HepG2 (cell line): ENCODE data around the gene SP6. TPM values are rescaled to one million over a fixed set of nuclear protein-coding genes. Genes with fewer than 3 reads are reported as not detected.
A peak's percentile ranks its signal among the peaks of the same experiment; 100 is the strongest.

Source experiments
- ARID5B ChIP-seq: IDR thresholded peaks from 2 replicates; pipeline ENCODE4 v1.4.0; 2020; ENCODE audit warnings: mild to moderate bottlenecking, missing genetic modification reagents
- ESRRA ChIP-seq: sonication (generic); formaldehyde crosslinking; IDR thresholded peaks from 2 replicates; pipeline ENCODE4 v1.5.1; 2020; ENCODE audit warnings: mild to moderate bottlenecking, low read depth, missing genetic modification reagents
- HCFC1 ChIP-seq: fragments of 150-350 bp; IDR thresholded peaks from 2 replicates; pipeline ENCODE4 v1.6.1; 2014; ENCODE audit warnings: low read depth, low read length
- HDAC6 ChIP-seq: fragments of 200-600 bp; sonication (generic); IDR thresholded peaks from 2 replicates; pipeline ENCODE4 v1.7.0; 2017; ENCODE audit warnings: mild to moderate bottlenecking, antibody characterized with exemption, low read length, low read depth
- KLF6 ChIP-seq: IDR thresholded peaks from 2 replicates; pipeline ENCODE4 v1.8.0; 2016; ENCODE audit warnings: missing biosample characterization, missing genetic modification reagents
- MIER2 ChIP-seq: IDR thresholded peaks from 2 replicates; pipeline ENCODE4 v1.6.1; 2016; ENCODE audit warnings: missing biosample characterization, missing genetic modification reagents
- NFAT5 ChIP-seq: sonication (generic); formaldehyde crosslinking; IDR thresholded peaks from 2 replicates; pipeline ENCODE4 v1.4.0; 2020; ENCODE audit warnings: missing genetic modification reagents
- PLSCR1 ChIP-seq: sonication (generic); formaldehyde crosslinking; IDR thresholded peaks from 2 replicates; pipeline ENCODE4 v1.5.0; 2020; ENCODE audit warnings: missing genetic modification reagents, mild to moderate bottlenecking, borderline replicate concordance
- REXO4 ChIP-seq: sonication (generic); formaldehyde crosslinking; IDR thresholded peaks from 2 replicates; pipeline ENCODE4 v1.8.0; 2022; ENCODE audit warnings: missing genetic modification reagents, mild to moderate bottlenecking, borderline replicate concordance
- SP5 ChIP-seq: IDR thresholded peaks from 2 replicates; pipeline ENCODE4 v1.6.1; 2016; ENCODE audit warnings: low read depth, borderline replicate concordance
- WIZ ChIP-seq: sonication (generic); formaldehyde crosslinking; IDR thresholded peaks from 2 replicates; pipeline ENCODE4 v1.5.1; 2020; ENCODE audit warnings: mild to moderate bottlenecking, missing genetic modification reagents
- ZBTB1 ChIP-seq: sonication (generic); formaldehyde crosslinking; IDR thresholded peaks from 2 replicates; pipeline ENCODE4 v1.4.0; 2020; ENCODE audit warnings: missing genetic modification reagents, borderline replicate concordance
- ZFYVE20 ChIP-seq: sonication (generic); formaldehyde crosslinking; IDR thresholded peaks from 2 replicates; pipeline ENCODE4 v1.8.0; 2023; ENCODE audit warnings: low read depth, mild to moderate bottlenecking, moderate library complexity, missing genetic modification reagents, borderline replicate concordance
- ZNF441 ChIP-seq: sonication (generic); formaldehyde crosslinking; IDR thresholded peaks from 2 replicates; pipeline ENCODE4 v1.7.0; 2021; ENCODE audit warnings: missing genetic modification reagents, borderline replicate concordance
- ZNF740 ChIP-seq: sonication (generic); formaldehyde crosslinking; IDR thresholded peaks from 2 replicates; pipeline ENCODE4 v1.4.0; 2020; ENCODE audit warnings: missing genetic modification reagents
- ZZZ3 ChIP-seq: sonication (generic); formaldehyde crosslinking; IDR thresholded peaks from 2 replicates; pipeline ENCODE4 v1.4.0; 2020; ENCODE audit warnings: missing genetic modification reagents, mild to moderate bottlenecking, borderline replicate concordance
- polyA plus RNA-seq, 8 experiments: library from polyadenylated mRNA; depleted of rRNA in 3 of 8; stranded (reverse) in 7 of 8; unstranded in 1 of 8; fragments of >200 nt; fragmentation: Illumina TruSeq in 4 of 8; extraction: Trizol in 4 of 8; gene quantifications; 2 replicates each; pipeline versions ENCODE4 v1.2.1 to v1.2.3, GENCODE V29; 2011 to 2016; ENCODE audit warnings: low read depth in 4 of 8, missing spikeins in 1 of 8, mixed read lengths in 1 of 8; ENCODE audit not compliant: insufficient read depth in 1 of 8
- total RNA-seq, 5 experiments: library from RNA; depleted of rRNA; stranded (reverse); fragments of >200 nt; fragmentation: Illumina TruSeq; extraction: Trizol; gene quantifications; 2 replicates each; pipeline ENCODE4 v1.2.3, GENCODE V29; 2016; ENCODE audit warnings: low read depth in 1 of 5

The SP6 gene
- total and polyA plus RNA-seq, 2 of the 13 experiments (the other 11 are each of a cell fraction or from before 2014, with no cell fraction given) = 0.07 TPM

- TF ChIP-seq PLSCR1 = no peak
- TF ChIP-seq ZNF740 (CRISPR knock-in tag) = no peak; the same call in 1 of the 2 replicates
- TF ChIP-seq REXO4 (CRISPR knock-in tag) = no peak
- TF ChIP-seq ESRRA (CRISPR knock-in tag) = no peak; the same call in 1 of the 2 replicates
- no peak; the same call in 1 of the 2 replicates for TF ChIP-seq ZZZ3 (CRISPR knock-in tag)
- no peak for TF ChIP-seq ZBTB1 (CRISPR knock-in tag)
- no peak for TF ChIP-seq ZFYVE20 (CRISPR knock-in tag)
- no peak; the same call in 1 of the 2 replicates for TF ChIP-seq ZNF441 (CRISPR knock-in tag)
- TF ChIP-seq SP5 (CRISPR knock-in tag) = peak; percentile 86; the same call in 1 of the 2 replicates
- TF ChIP-seq HCFC1 = 0 out of 2 replicates have a peak, but pooled peaks have one; percentile 12
- TF ChIP-seq ARID5B = peak; percentile 58
- TF ChIP-seq MIER2 (CRISPR knock-in tag) = no peak
- 0 out of 2 replicates have a peak, but pooled peaks have one; percentile 79 for TF ChIP-seq WIZ (CRISPR knock-in tag)
- TF ChIP-seq HDAC6 = no peak
- TF ChIP-seq NFAT5 = 0 out of 2 replicates have a peak, but pooled peaks have one; percentile 13
- peak; percentile 33; the same call in 1 of the 2 replicates for TF ChIP-seq KLF6 (CRISPR knock-in tag)
These were observed 10.0 kb downstream of the SP6 start, which contains the start of gene SCRN2 (continued) for GRCh38 chr17:47840742-47841487.
